Liver (tissue), 9 donors: ENCODE results near the gene TRIM74. TPM values are rescaled to one million over a fixed set of nuclear protein-coding genes. Genes with fewer than 3 reads are reported as not detected.
"Not testable (repeated sequence)": the region's sequence is repeated elsewhere in the genome, so short reads cannot be mapped to it uniquely, and the experiment has no call there.

Source experiments
- DNase-seq: peaks from one replicate; pipeline ENCODE4 v3.0.0-alpha.2; 2017; ENCODE audit warnings: low spot score
- H3K27ac ChIP-seq, 2 donors: one replicate each; pipeline ENCODE4 v1.7.0; 2013; ENCODE audit warnings: inconsistent platforms in 2 of 2, low read length in 2 of 2, control low read depth in 1 of 2, low read depth in 1 of 2, mild to moderate bottlenecking in 1 of 2
- H3K27me3 ChIP-seq, 4 donors: one replicate each; pipeline versions ENCODE4 v1.6.1 to v1.7.0; 2013; ENCODE audit warnings: low read length in 3 of 4, inconsistent platforms in 1 of 4, mild to moderate bottlenecking in 1 of 4, moderate library complexity in 1 of 4; ENCODE audit not compliant: control insufficient read depth in 4 of 4, insufficient read depth in 4 of 4
- H3K36me3 ChIP-seq, 4 donors: one replicate each; pipeline versions ENCODE4 v1.6.1 to v1.7.0; 2013; ENCODE audit warnings: low read length in 3 of 4, mild to moderate bottlenecking in 3 of 4, low read depth in 1 of 4, moderate library complexity in 1 of 4; ENCODE audit not compliant: control insufficient read depth in 4 of 4, insufficient read depth in 3 of 4
- H3K4me1 ChIP-seq, 4 donors: one replicate each; pipeline versions ENCODE4 v1.6.1 to v1.7.0; 2013; ENCODE audit warnings: low read length in 3 of 4, mild to moderate bottlenecking in 3 of 4, moderate library complexity in 1 of 4; ENCODE audit not compliant: control insufficient read depth in 4 of 4, insufficient read depth in 4 of 4
- H3K4me3 ChIP-seq, 3 donors: one replicate each; pipeline versions ENCODE4 v1.6.1 to v1.7.0; 2013; ENCODE audit warnings: low read length in 3 of 3, control low read depth in 1 of 3, low read depth in 1 of 3, mild to moderate bottlenecking in 1 of 3
- H3K9ac ChIP-seq, 2 donors: one replicate each; pipeline ENCODE4 v1.7.0; 2013; ENCODE audit warnings: low read length in 2 of 2, mild to moderate bottlenecking in 2 of 2, moderate library complexity in 2 of 2, control low read depth in 1 of 2, low read depth in 1 of 2
- H3K9me3 ChIP-seq, 4 donors: one replicate each; pipeline versions ENCODE4 v1.6.1 to v1.7.0; 2013; ENCODE audit warnings: low read length in 3 of 4; ENCODE audit not compliant: control insufficient read depth in 4 of 4
- whole genome bisulfite sequencing: extraction: QIAGEN DNeasy Blood & Tissue Kit; methylation state at CpG from one replicate; pipeline ENCODE4 v1.1.7; 2013; 5-methylcytosine and 5-hydroxymethylcytosine counted together
- polyA plus RNA-seq, 2 donors: library from polyadenylated mRNA; stranded (reverse) in 1 of 2; unstranded in 1 of 2; fragments of 200-250 nt in 1 of 2; fragments of >200 nt in 1 of 2; fragmentation: Nextera tagmentation in 1 of 2; extraction: Ambion mirVana in 1 of 2; gene quantifications; one replicate each; pipeline versions ENCODE4 v1.2.1 to v1.2.3, GENCODE V29; 2013 to 2015
- total RNA-seq, 2 donors: library from RNA; depleted of rRNA; stranded (reverse); fragments of >200 nt; gene quantifications; one replicate each; pipeline ENCODE4 v1.2.3, GENCODE V29; 2014
- donor health status: healthy.
- donor health status: healthy.
- donor health status: healthy.
- donor health status: healthy.
- donor health status: healthy.

The TRIM74 gene
- total and polyA plus RNA-seq, 4 donors, result 0.14 to 0.50 TPM; not detected in 2

DNA sequence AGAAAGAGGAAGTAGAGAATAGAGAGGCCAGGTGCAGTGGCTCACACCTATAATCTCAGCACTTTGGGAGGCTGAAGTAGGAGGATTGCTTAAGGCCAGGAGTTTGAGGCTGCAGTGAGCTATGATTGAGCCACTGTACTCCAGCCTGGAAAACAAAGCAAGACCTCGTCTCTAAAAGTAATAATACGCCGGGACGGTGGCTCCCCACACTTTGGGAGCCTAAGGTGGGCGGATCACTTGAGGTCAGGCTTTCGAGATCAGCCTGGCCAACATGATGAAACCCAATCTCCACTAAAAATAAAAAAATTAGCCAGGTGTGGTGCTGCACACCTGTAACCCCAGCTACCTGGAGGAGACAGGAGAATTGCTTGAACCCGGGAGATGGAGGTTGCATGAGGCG is 26.2 kb upstream of the TRIM74 start:
- not testable (repeated sequence) for H3K9ac ChIP-seq, H3K9me3 ChIP-seq, H3K36me3 ChIP-seq, DNase-seq, H3K4me1 ChIP-seq, H3K4me3 ChIP-seq, H3K27me3 ChIP-seq, H3K27ac ChIP-seq
- WGBS, result over 99% methylated on average over 8 of the region's 8 CpGs

GRCh38 chr7:72990146-72990913 is 21.1 kb upstream of the TRIM74 start:
- not testable (repeated sequence) for DNase-seq, H3K4me1 ChIP-seq, H3K27ac ChIP-seq, H3K4me3 ChIP-seq, H3K9ac ChIP-seq, H3K27me3 ChIP-seq, H3K9me3 ChIP-seq, H3K36me3 ChIP-seq
- WGBS, result 72% methylated on average over 10 of the region's 14 CpGs

- not testable (repeated sequence) for H3K4me3 ChIP-seq, H3K36me3 ChIP-seq, H3K9me3 ChIP-seq, DNase-seq, H3K27me3 ChIP-seq, H3K4me1 ChIP-seq, H3K9ac ChIP-seq, H3K27ac ChIP-seq
- WGBS, result 98% methylated on average over 4 of the region's 11 CpGs
These were observed 12.8 kb upstream of the TRIM74 start for GRCh38 chr7:72982084-72982483.

- H3K9ac ChIP-seq, DNase-seq, H3K27ac ChIP-seq, H3K27me3 ChIP-seq, H3K9me3 ChIP-seq, H3K36me3 ChIP-seq, H3K4me3 ChIP-seq, H3K4me1 ChIP-seq: not testable (repeated sequence)
- WGBS, result 94% methylated on average over 2 of the region's 6 CpGs
These were observed 11.1 kb upstream of the TRIM74 start for GRCh38 chr7:72980382-72980781.

DNA sequence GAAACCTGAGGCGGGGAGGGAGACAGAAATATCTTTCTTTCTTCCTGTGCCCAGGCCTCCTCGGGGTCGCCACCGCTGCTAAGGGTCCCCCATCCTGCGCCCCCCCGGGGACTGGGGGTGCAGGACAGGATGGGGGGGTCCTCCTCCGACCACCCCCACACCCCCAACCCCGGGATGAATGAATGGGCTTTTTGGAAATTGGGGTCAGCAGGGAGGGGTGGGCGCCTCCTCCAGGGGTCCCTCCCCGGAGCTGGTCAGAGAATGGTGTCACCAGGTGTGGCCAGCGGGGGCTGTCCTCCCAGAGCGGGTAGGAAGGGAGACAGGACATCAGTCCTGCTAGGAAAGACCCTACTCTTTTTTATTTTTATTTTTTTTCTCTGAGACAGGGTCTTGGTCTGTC is 7.2 kb upstream of the TRIM74 start:
- H3K27ac ChIP-seq, DNase-seq, H3K27me3 ChIP-seq, H3K36me3 ChIP-seq, H3K4me1 ChIP-seq, H3K9ac ChIP-seq, H3K4me3 ChIP-seq, H3K9me3 ChIP-seq: not testable (repeated sequence)
- 97% methylated on average over 4 of the region's 12 CpGs for WGBS

DNA sequence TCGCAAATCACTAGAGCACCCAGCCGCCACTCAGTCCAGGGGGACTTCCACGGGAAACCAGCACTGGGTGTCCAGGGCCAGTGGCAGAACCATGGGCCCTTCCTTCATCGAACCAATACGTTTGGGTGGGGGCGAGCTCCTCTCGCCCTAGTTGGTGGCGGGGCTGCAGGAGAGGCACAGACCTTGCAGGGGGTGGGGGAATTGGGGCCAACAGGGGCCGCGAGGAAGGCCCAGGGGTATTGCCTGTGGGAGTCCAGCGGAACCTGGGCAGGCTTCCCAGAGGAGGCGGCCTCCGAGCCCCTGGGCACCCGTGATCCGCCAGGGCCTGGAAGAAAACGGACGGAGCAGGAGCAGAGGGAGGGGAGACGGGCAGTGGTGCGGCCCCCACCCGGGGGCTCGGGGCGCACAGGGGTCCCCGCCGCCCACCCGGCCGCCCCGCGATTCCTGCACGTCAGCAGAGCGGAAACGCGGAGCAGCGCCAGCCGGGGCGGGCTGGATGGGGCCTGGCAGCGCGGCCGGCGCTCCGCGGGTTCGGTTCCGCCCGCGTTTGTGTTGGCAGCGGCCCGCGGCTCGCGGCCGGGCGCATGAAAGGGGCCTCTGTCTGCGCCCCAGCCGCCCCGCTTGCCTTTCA is 6.5 kb upstream of the TRIM74 start:
- not testable (repeated sequence) for H3K27ac ChIP-seq, H3K36me3 ChIP-seq, H3K9ac ChIP-seq, H3K4me3 ChIP-seq, H3K27me3 ChIP-seq, H3K4me1 ChIP-seq, DNase-seq, H3K9me3 ChIP-seq
- 95% methylated on average over 14 of the region's 55 CpGs for WGBS

- not testable (repeated sequence) for H3K4me1 ChIP-seq, H3K36me3 ChIP-seq, H3K9ac ChIP-seq, H3K27ac ChIP-seq, H3K9me3 ChIP-seq, H3K27me3 ChIP-seq, DNase-seq, H3K4me3 ChIP-seq
- WGBS, result 91% methylated on average over 4 of the region's 7 CpGs
These were observed 5.5 kb upstream of the TRIM74 start for GRCh38 chr7:72974781-72975180.

- H3K9ac ChIP-seq, H3K4me3 ChIP-seq, H3K27me3 ChIP-seq, H3K9me3 ChIP-seq, H3K27ac ChIP-seq, H3K4me1 ChIP-seq, DNase-seq, H3K36me3 ChIP-seq: not testable (repeated sequence)
- WGBS, result no CpG with 5 or more reads among the region's 6 CpGs
These were observed 2.2 kb upstream of the TRIM74 start for GRCh38 chr7:72971505-72971904.
